Mesenchymal stem cell (in vitro differentiated cells and primary cell): ENCODE data around the gene PARD3B.
A peak's percentile ranks its signal among the peaks of the same experiment; 100 is the strongest.

Experiments
- DNase-seq: peaks from one replicate; pipeline ENCODE4 v3.0.0-alpha.2; 2013
- H2AFZ ChIP-seq: one replicate; pipeline ENCODE4 v1.6.1; 2013; ENCODE audit warnings: low read depth, mild to moderate bottlenecking, control low read depth, inconsistent platforms, low read length, moderate library complexity
- H2AK5ac ChIP-seq: 2 replicates; pipeline ENCODE4 v1.6.1; 2013; ENCODE audit warnings: low read length, moderate library complexity, mild to moderate bottlenecking, inconsistent platforms; ENCODE audit not compliant: severe bottlenecking
- H2BK120ac ChIP-seq: one replicate; pipeline ENCODE4 v1.6.1; 2013; ENCODE audit warnings: low read depth, mild to moderate bottlenecking, inconsistent platforms, low read length, moderate library complexity
- H2BK12ac ChIP-seq, 2 experiments: one replicate each; pipeline ENCODE4 v1.6.1; 2013; ENCODE audit warnings: inconsistent platforms in 2 of 2, low read length in 2 of 2, mild to moderate bottlenecking in 2 of 2, moderate library complexity in 2 of 2, control low read depth in 1 of 2
- H2BK15ac ChIP-seq: one replicate; pipeline ENCODE4 v1.6.1; 2013; ENCODE audit warnings: mild to moderate bottlenecking, low read depth, inconsistent platforms; ENCODE audit not compliant: poor library complexity, severe bottlenecking
- H2BK5ac ChIP-seq: 2 replicates; pipeline ENCODE4 v1.6.1; 2013; ENCODE audit warnings: low read depth, mild to moderate bottlenecking, low read length, control low read depth, inconsistent platforms; ENCODE audit not compliant: poor library complexity, severe bottlenecking
- H3K14ac ChIP-seq, 2 experiments: one replicate each; pipeline ENCODE4 v1.6.1; 2013; ENCODE audit warnings: inconsistent platforms in 2 of 2, low read length in 2 of 2, control low read depth in 1 of 2, mild to moderate bottlenecking in 1 of 2, moderate library complexity in 1 of 2
- H3K18ac ChIP-seq, 2 experiments: one replicate each; pipeline ENCODE4 v1.6.1; 2013; ENCODE audit warnings: inconsistent platforms in 2 of 2, low read length in 2 of 2, control low read depth in 1 of 2, low read depth in 1 of 2, mild to moderate bottlenecking in 1 of 2
- H3K23ac ChIP-seq, 2 experiments: one replicate each; pipeline ENCODE4 v1.6.1; 2013; ENCODE audit warnings: inconsistent platforms in 2 of 2, low read length in 2 of 2, mild to moderate bottlenecking in 2 of 2, moderate library complexity in 2 of 2, control low read depth in 1 of 2
- H3K27ac ChIP-seq: 2 replicates; pipeline ENCODE4 v1.5.1; 2013; ENCODE audit warnings: mild to moderate bottlenecking, moderate library complexity, low read length, control low read depth, inconsistent platforms; ENCODE audit not compliant: poor library complexity, severe bottlenecking
- H3K27me3 ChIP-seq, 2 experiments: 2 replicates each; pipeline versions ENCODE4 v1.6.1 to v1.7.0; 2013; ENCODE audit warnings: low read length in 2 of 2, mild to moderate bottlenecking in 2 of 2, moderate library complexity in 2 of 2, control low read depth in 1 of 2, inconsistent platforms in 1 of 2; ENCODE audit not compliant: control insufficient read depth in 1 of 2, insufficient read depth in 1 of 2
- H3K36me3 ChIP-seq, 2 experiments: 2 replicates each; pipeline versions ENCODE4 v1.6.1 to v1.7.0; 2013; ENCODE audit warnings: low read length in 2 of 2, control low read depth in 1 of 2, inconsistent platforms in 1 of 2, low read depth in 1 of 2, mild to moderate bottlenecking in 1 of 2; ENCODE audit not compliant: insufficient read depth in 2 of 2, control insufficient read depth in 1 of 2
- H3K4ac ChIP-seq, 2 experiments: one replicate each; pipeline ENCODE4 v1.6.1; 2013; ENCODE audit warnings: inconsistent platforms in 2 of 2, low read length in 2 of 2, mild to moderate bottlenecking in 2 of 2, moderate library complexity in 2 of 2, control low read depth in 1 of 2, low read depth in 1 of 2
- H3K4me1 ChIP-seq: 2 replicates; pipeline ENCODE4 v1.6.1; 2013; ENCODE audit warnings: low read depth, low read length, control low read depth; ENCODE audit not compliant: control insufficient read depth, insufficient read depth
- H3K4me2 ChIP-seq: 2 replicates; pipeline ENCODE4 v1.6.1; 2013; ENCODE audit warnings: low read length, mild to moderate bottlenecking, inconsistent platforms; ENCODE audit not compliant: poor library complexity, severe bottlenecking
- H3K4me3 ChIP-seq, 2 experiments: 2 replicates each; pipeline versions ENCODE4 v1.5.1 to v1.7.0; 2013; ENCODE audit warnings: low read length in 2 of 2, mild to moderate bottlenecking in 2 of 2, control low read depth in 1 of 2, low read depth in 1 of 2; ENCODE audit not compliant: insufficient read depth in 1 of 2
- H3K79me1 ChIP-seq: replicated peaks from 2 replicates; pipeline ENCODE4 v1.6.1; 2013; ENCODE audit warnings: mild to moderate bottlenecking, control low read depth, low read length, inconsistent platforms; ENCODE audit not compliant: poor library complexity, severe bottlenecking
- H3K9ac ChIP-seq: 2 replicates; pipeline ENCODE4 v1.7.0; 2013; ENCODE audit warnings: mild to moderate bottlenecking, low read length, moderate library complexity
- H3K9me3 ChIP-seq: 2 replicates; pipeline ENCODE4 v1.7.0; 2013; ENCODE audit warnings: mild to moderate bottlenecking, low read length; ENCODE audit not compliant: control insufficient read depth
- H4K8ac ChIP-seq: one replicate; pipeline ENCODE4 v1.6.1; 2013; ENCODE audit warnings: inconsistent platforms, mild to moderate bottlenecking, low read length, moderate library complexity
- H4K91ac ChIP-seq: one replicate; pipeline ENCODE4 v1.6.1; 2013; ENCODE audit warnings: mild to moderate bottlenecking, low read length, inconsistent platforms
- WGBS: methylation state at CpG from one replicate; pipeline ENCODE4 v1.1.7; 2013; ENCODE audit warnings: mixed read lengths; 5-methylcytosine and 5-hydroxymethylcytosine counted together

The PARD3B gene

DNA sequence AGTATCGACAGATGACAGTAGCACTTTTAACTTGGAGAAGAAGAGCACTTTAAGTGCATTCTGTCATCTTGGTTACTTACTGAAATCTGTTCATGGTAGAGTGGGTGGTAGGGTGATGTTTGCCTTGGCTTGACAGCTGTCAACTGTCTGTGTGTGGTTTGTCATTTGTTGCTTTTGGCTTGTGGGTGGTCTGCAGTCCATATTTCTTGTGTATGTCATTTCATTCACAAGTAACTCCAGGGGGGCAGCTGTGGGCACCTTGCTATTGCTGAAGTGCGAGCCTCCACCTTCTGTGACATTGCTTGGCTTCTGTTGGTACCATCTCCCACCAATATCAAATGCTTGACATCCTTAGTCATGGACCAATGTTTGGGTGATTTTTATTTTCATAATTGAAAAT is 825.5 kb downstream of the PARD3B start:
- no peak for DNase-seq
- Histone ChIP-seq H3K4me2 (no peak overlapping the region), H3K4me1 (no peaks in the 10 kb centered on the region), H2AFZ (no peak overlapping the region), H2BK120ac (no peak overlapping the region), H4K91ac (no peak overlapping the region), H3K9me3 (no peaks in the 10 kb centered on the region), H3K4me3 (no peak overlapping the region), H4K8ac (no peak overlapping the region), H3K9ac (no peak overlapping the region), H3K14ac (no peak overlapping the region), H3K4ac (no peak overlapping the region), H2BK12ac (no peak overlapping the region), H3K18ac (no peak overlapping the region), H2BK5ac (no peak overlapping the region), H2AK5ac (no peak overlapping the region), H3K27ac (no peak overlapping the region), H2BK15ac (no peak overlapping the region), H3K27me3 (peaks cover 0 to 3% of the 10 kb centered on the region in 2 experiments), H3K36me3 (no peaks in the 10 kb centered on the region), H3K79me1 (no peaks in the 10 kb centered on the region), H3K23ac (no peak overlapping the region)
- WGBS, result 96% methylated on average over 1 of the region's 2 CpGs

DNA sequence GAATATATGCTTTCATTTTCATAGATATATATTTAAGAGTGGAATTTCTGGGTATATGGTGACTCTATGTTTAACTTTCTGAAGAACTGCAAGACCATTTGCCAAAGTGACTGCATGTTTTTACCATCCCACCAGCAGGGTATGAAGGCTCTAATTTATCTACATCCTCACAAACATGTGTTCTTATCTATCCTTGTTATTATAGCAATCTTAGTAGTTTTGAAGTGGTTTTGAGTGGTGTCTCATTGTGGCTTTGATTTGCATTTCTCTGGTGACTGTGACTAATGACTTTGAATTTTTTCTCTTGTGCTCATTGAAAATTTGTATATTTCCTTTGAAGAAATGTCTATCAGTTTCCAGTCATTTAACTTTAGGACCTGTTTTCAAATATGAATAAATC is 826.9 kb downstream of the PARD3B start:
- no peak overlapping the region for H3K4me2 ChIP-seq
- no peak overlapping the region for H3K14ac ChIP-seq
- no peak overlapping the region for H2BK12ac ChIP-seq
- H3K4me1 ChIP-seq, result no peaks in the 10 kb centered on the region
- H3K9me3 ChIP-seq, result no peaks in the 10 kb centered on the region
- H3K4me3 ChIP-seq, result no peak overlapping the region
- no peak overlapping the region for H3K9ac ChIP-seq
- H2BK5ac ChIP-seq, result no peak overlapping the region
- no peak overlapping the region for H3K18ac ChIP-seq
- no peak overlapping the region for H2BK120ac ChIP-seq
- H4K91ac ChIP-seq, result no peak overlapping the region
- H4K8ac ChIP-seq, result no peak overlapping the region
- DNase-seq, result peak; percentile 27
- no peaks in the 10 kb centered on the region for H3K79me1 ChIP-seq
- H3K27ac ChIP-seq, result no peak overlapping the region
- H3K36me3 ChIP-seq, result no peaks in the 10 kb centered on the region
- peaks cover 0 to 3% of the 10 kb centered on the region in 2 experiments for H3K27me3 ChIP-seq
- no peak overlapping the region for H2AK5ac ChIP-seq
- no peak overlapping the region for H3K23ac ChIP-seq
- no peak overlapping the region for H2BK15ac ChIP-seq
- no peak overlapping the region for H2AFZ ChIP-seq
- H3K4ac ChIP-seq, result no peak overlapping the region

DNA sequence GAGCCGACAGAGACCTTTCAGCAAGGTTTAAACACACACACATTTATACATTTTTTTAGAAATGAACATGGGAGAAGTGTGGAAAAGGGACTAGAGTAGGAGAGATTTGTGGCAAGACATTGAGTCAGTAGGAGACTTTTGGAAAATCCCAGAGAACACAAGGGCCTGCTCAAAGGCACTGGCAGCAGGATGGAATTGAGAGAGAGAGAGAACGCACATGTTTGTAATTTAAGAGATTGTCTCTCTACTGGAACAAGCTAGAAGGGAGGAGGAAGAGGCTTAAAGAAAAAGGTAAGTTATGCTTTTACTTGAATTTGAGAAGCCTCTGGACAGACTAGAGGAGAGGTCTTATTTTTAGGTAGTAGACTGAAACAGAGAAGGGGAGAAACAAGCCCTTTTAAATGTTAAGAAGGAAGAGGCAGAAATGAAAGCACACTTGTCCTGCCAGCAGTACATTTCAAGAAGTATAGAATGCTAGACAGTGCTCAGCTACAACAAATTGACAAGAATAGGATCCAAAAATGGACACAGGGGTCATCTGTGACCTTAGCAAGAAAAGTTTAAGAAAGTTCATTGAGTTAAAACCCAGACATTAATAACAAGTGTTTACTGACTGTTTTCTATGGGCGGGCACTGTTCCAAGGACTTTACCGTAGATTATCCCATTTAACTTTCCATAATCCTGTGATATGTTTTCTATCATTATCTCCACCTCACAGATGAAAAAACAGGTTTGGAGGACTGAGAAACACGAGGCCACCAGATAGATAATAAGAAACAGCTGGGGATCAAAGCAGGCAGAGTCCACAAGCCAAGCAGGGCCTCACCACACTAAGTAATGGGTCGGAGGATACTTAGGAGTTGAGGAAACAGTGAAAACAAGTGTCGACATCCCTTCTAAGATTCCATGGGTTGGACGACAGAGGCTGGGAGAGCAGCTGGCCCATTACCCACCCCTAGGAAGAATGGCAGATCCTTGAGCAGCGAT is 830.5 kb downstream of the PARD3B start:
- Histone ChIP-seq H2BK15ac (no peak overlapping the region), H4K91ac (no peak overlapping the region), H3K4me1 (no peaks in the 10 kb centered on the region), H3K79me1 (no peaks in the 10 kb centered on the region), H3K4ac (no peak overlapping the region), H2AFZ (no peak overlapping the region), H3K14ac (no peak overlapping the region), H2AK5ac (no peak overlapping the region), H3K23ac (no peak overlapping the region), H2BK5ac (no peak overlapping the region), H3K36me3 (no peaks in the 10 kb centered on the region), H3K27me3 (no peaks in the 10 kb centered on the region), H2BK12ac (no peak overlapping the region), H3K18ac (no peak overlapping the region), H3K4me2 (no peak overlapping the region), H3K27ac (no peak overlapping the region), H3K4me3 (peak overlapping the region in 1 of 2 experiments; percentile 54), H3K9ac (peak overlapping the region; percentile 40), H4K8ac (no peak overlapping the region), H2BK120ac (no peak overlapping the region), H3K9me3 (no peaks in the 10 kb centered on the region)
- DNase-seq, result no peak
- 88% methylated on average over 8 of the region's 9 CpGs for WGBS

DNA sequence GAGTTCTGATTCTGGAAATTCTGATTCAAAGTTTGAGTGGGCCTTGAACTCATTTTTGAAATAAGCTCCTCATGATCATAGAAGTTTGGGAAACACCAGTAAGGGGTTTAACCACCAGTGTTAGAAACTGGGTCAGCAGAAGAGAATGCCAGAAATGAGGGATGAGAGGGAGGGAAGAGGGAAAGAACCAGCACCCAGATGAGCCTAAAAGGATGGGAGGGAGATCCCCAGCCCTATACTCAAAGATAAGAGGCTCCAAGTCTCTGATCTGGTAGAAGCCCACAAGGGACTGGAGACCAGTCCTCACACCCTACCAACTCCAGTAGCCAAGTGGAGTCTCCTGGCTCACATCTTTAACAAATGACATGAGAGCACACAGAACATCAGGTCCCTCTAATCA is 832.0 kb downstream of the PARD3B start:
- H3K79me1 ChIP-seq, result no peaks in the 10 kb centered on the region
- no peak overlapping the region for H3K9ac ChIP-seq
- no peaks in the 10 kb centered on the region for H3K4me1 ChIP-seq
- H2AK5ac ChIP-seq, result no peak overlapping the region
- H3K36me3 ChIP-seq, result no peaks in the 10 kb centered on the region
- H3K4me3 ChIP-seq, result no peak overlapping the region
- no peaks in the 10 kb centered on the region for H3K27me3 ChIP-seq
- DNase-seq, result no peak
- peak overlapping the region; percentile 4 for H2BK5ac ChIP-seq
- no peak overlapping the region for H2AFZ ChIP-seq
- no peak overlapping the region for H3K27ac ChIP-seq
- no peak overlapping the region for H3K4ac ChIP-seq
- H4K91ac ChIP-seq, result no peak overlapping the region
- H2BK120ac ChIP-seq, result no peak overlapping the region
- no peak overlapping the region for H2BK12ac ChIP-seq
- H3K4me2 ChIP-seq, result no peak overlapping the region
- H3K14ac ChIP-seq, result no peak overlapping the region
- no peak overlapping the region for H4K8ac ChIP-seq
- H3K18ac ChIP-seq, result no peak overlapping the region
- no peak overlapping the region for H2BK15ac ChIP-seq
- H3K9me3 ChIP-seq, result no peaks in the 10 kb centered on the region
- H3K23ac ChIP-seq, result no peak overlapping the region
